IMR-90 (cell line): ENCODE results near the gene CLIC3. TPM values are rescaled to one million over a fixed set of nuclear protein-coding genes. Genes with fewer than 3 reads are reported as not detected.
A peak's percentile ranks its signal among the peaks of the same experiment; 100 is the strongest.

Experiments
- ATAC-seq: fragments of 200-7000 bp; cut with Tn5 transposase; 2 replicates; pipeline ENCODE4 v1.9.1; 2020; ENCODE audit warnings: low read depth, mild to moderate bottlenecking, moderate library complexity
- BruUV-seq: library from RNA; stranded (reverse); fragments of 400-500 nt; replicated peaks from 2 replicates; lab custom pipeline; 2021; lab: Mats Ljungman, UMichigan
- CTCF ChIA-PET: fragments of 300-600 bp; formaldehyde crosslinking; extraction: SDS; loops from one replicate; lab custom pipeline; 2021; ENCODE audit warnings: antibody characterized with exemption; lab: Yijun Ruan, JAX
- POLR2A ChIA-PET: fragments of 300-600 bp; sonication (Branson Sonifier 250); formaldehyde crosslinking; loops from one replicate; lab custom pipeline; 2022; ENCODE audit warnings: antibody characterized with exemption; ENCODE audit not compliant: unreplicated experiment; lab: Charles Lee
- DNase-seq: peaks from one replicate; pipeline ENCODE4 v3.0.0; 2013
- H2AFZ ChIP-seq: replicated peaks from 2 replicates; pipeline ENCODE3; 2013; ENCODE audit warnings: low read length, mild to moderate bottlenecking; ENCODE audit not compliant: poor library complexity
- H2AK5ac ChIP-seq: 2 replicates; pipeline ENCODE4 v1.6.1; 2013; ENCODE audit warnings: low read depth, low read length, inconsistent platforms
- H2AK9ac ChIP-seq: replicated peaks from 2 replicates; pipeline ENCODE3; 2013; ENCODE audit warnings: mild to moderate bottlenecking, low read depth, low read length, moderate library complexity; ENCODE audit not compliant: poor library complexity
- H2BK120ac ChIP-seq: 2 replicates; pipeline ENCODE4 v1.6.1; 2013; ENCODE audit warnings: low read depth, low read length, inconsistent platforms
- H2BK15ac ChIP-seq: 3 replicates; pipeline ENCODE4 v1.6.1; 2013; ENCODE audit warnings: low read depth, low read length, inconsistent platforms
- H2BK20ac ChIP-seq: 2 replicates; pipeline ENCODE4 v1.6.1; 2013; ENCODE audit warnings: low read depth, mild to moderate bottlenecking, inconsistent platforms, low read length, moderate library complexity
- H2BK5ac ChIP-seq: 2 replicates; pipeline ENCODE4 v1.6.1; 2013; ENCODE audit warnings: mild to moderate bottlenecking, low read depth, low read length, inconsistent platforms; ENCODE audit not compliant: poor library complexity, severe bottlenecking
- H3K14ac ChIP-seq: replicated peaks from 2 replicates; pipeline ENCODE4 v1.6.1; 2013; ENCODE audit warnings: low read depth, low read length, inconsistent platforms
- H3K18ac ChIP-seq: 2 replicates; pipeline ENCODE4 v1.6.1; 2013; ENCODE audit warnings: low read depth, low read length, control low read depth
- H3K23ac ChIP-seq: 2 replicates; pipeline ENCODE4 v1.6.1; 2013; ENCODE audit warnings: low read depth, low read length, inconsistent platforms
- H3K27ac ChIP-seq: 2 replicates; pipeline ENCODE4 v1.5.1; 2013; ENCODE audit warnings: mild to moderate bottlenecking, control low read depth, low read length; ENCODE audit not compliant: insufficient read depth
- H3K27me3 ChIP-seq: 2 replicates; pipeline ENCODE4 v1.6.1; 2013; ENCODE audit warnings: low read length; ENCODE audit not compliant: control insufficient read depth, insufficient read depth
- H3K36me3 ChIP-seq: 2 replicates; pipeline ENCODE4 v1.6.1; 2013; ENCODE audit warnings: low read length, mixed read lengths; ENCODE audit not compliant: control insufficient read depth, insufficient read depth
- H3K4ac ChIP-seq: 2 replicates; pipeline ENCODE4 v1.6.1; 2013; ENCODE audit warnings: low read depth, low read length, inconsistent platforms
- H3K4me1 ChIP-seq: 2 replicates; pipeline ENCODE4 v1.6.1; 2013; ENCODE audit warnings: low read length, mixed read lengths; ENCODE audit not compliant: control insufficient read depth, insufficient read depth
- H3K4me2 ChIP-seq: 2 replicates; pipeline ENCODE4 v1.6.1; 2013; ENCODE audit warnings: low read depth, mild to moderate bottlenecking, control low read depth, low read length, moderate library complexity
- H3K4me3 ChIP-seq: 2 replicates; pipeline ENCODE4 v1.5.1; 2013; ENCODE audit warnings: low read depth, mild to moderate bottlenecking, control low read depth, low read length, moderate library complexity; ENCODE audit not compliant: insufficient read depth
- H3K56ac ChIP-seq: 2 replicates; pipeline ENCODE4 v1.6.1; 2013; ENCODE audit warnings: low read length, inconsistent platforms; ENCODE audit not compliant: insufficient read depth; ENCODE audit errors: extremely low read depth
- H3K79me1 ChIP-seq, 2 experiments: 2 replicates each; pipeline ENCODE4 v1.6.1; 2013; ENCODE audit warnings: low read length in 2 of 2, inconsistent platforms in 1 of 2, low read depth in 1 of 2
- H3K9ac ChIP-seq: 2 replicates; pipeline ENCODE4 v1.6.1; 2013; ENCODE audit warnings: low read depth, low read length, control low read depth
- H3K9me1 ChIP-seq: 2 replicates; pipeline ENCODE4 v1.6.1; 2013; ENCODE audit warnings: low read length, inconsistent platforms; ENCODE audit not compliant: insufficient read depth
- H3K9me3 ChIP-seq: 2 replicates; pipeline ENCODE4 v1.6.1; 2013; ENCODE audit warnings: low read length; ENCODE audit not compliant: control insufficient read depth, insufficient read depth
- H4K20me1 ChIP-seq: 2 replicates; pipeline ENCODE4 v1.6.1; 2013; ENCODE audit warnings: low read length, inconsistent platforms; ENCODE audit not compliant: insufficient read depth
- H4K5ac ChIP-seq: 2 replicates; pipeline ENCODE4 v1.6.1; 2013; ENCODE audit warnings: mild to moderate bottlenecking, low read depth, low read length, control low read depth
- H4K8ac ChIP-seq, 2 experiments: 2 replicates each; pipeline ENCODE4 v1.6.1; 2013; ENCODE audit warnings: low read depth in 2 of 2, low read length in 2 of 2, control low read depth in 1 of 2, inconsistent platforms in 1 of 2
- H4K91ac ChIP-seq: 2 replicates; pipeline ENCODE4 v1.6.1; 2013; ENCODE audit warnings: low read depth, low read length, inconsistent platforms; ENCODE audit not compliant: insufficient read depth
- FOS ChIP-seq: fragments of 150-350 bp; IDR thresholded peaks from 2 replicates; pipeline ENCODE4 v1.6.1; 2016; ENCODE audit warnings: low read depth, low read length
- MAFK ChIP-seq: IDR thresholded peaks from 2 replicates; pipeline ENCODE4 v1.6.1; 2012; ENCODE audit warnings: low read depth, low read length, improper control_type of control experiment
- MAZ ChIP-seq: IDR thresholded peaks from 2 replicates; pipeline ENCODE4 v1.6.1; 2012; ENCODE audit warnings: low read depth, mild to moderate bottlenecking, low read length, improper control_type of control experiment, moderate library complexity, borderline replicate concordance
- POLR2A ChIP-seq: IDR thresholded peaks from 2 replicates; pipeline ENCODE4 v1.6.1; 2012; ENCODE audit warnings: mild to moderate bottlenecking, low read depth, low read length
- RFX5 ChIP-seq: IDR thresholded peaks from 2 replicates; pipeline ENCODE4 v1.8.0; 2012; ENCODE audit warnings: low read depth, mild to moderate bottlenecking, low read length, moderate library complexity
- WGBS, 2 experiments: methylation state at CpG; one replicate each; pipeline versions ENCODE4 v1.1.5 to v1.1.7; 2013; ENCODE audit warnings: missing lambda C conversion rate in 2 of 2; ENCODE audit not compliant: insufficient read length in 1 of 2; ENCODE audit errors: extremely low coverage in 2 of 2; 5-methylcytosine and 5-hydroxymethylcytosine counted together
- dilution Hi-C: fragments of 300-500 bp; cut with HindIII; formaldehyde crosslinking; loops from one replicate; pipeline ENCODE4 v1.14.3; 2018; ENCODE audit warnings: low sequenced_read_pairs; ENCODE audit not compliant: unreplicated experiment
- in situ Hi-C: fragments of 300-500 bp; cut with MboI; formaldehyde crosslinking; loops from 3 replicates; pipeline ENCODE4 v1.14.3; 2019; ENCODE audit warnings: low sequenced_read_pairs, inconsistent platforms, mixed read lengths
- intact Hi-C: fragments of 100-400 bp; cut with micrococcal nuclease; formaldehyde crosslinking; loops from 2 replicates; pipeline ENCODE4 v1.10.0; 2022
- polyA plus RNA-seq, 3 experiments: library from polyadenylated mRNA; depleted of rRNA; stranded (reverse); fragments of >200 nt; gene quantifications; 2 replicates each; pipeline ENCODE4 v1.2.3, GENCODE V29; 2012; ENCODE audit warnings: low replicate concordance in 1 of 3
- total RNA-seq: library from RNA; depleted of rRNA; stranded (reverse); fragments of >200 nt; gene quantifications from 2 replicates; pipeline ENCODE4 v1.2.3, GENCODE V29; 2012
- TF ChIP-seq, protein P1 (sequence below): conservative IDR thresholded peaks from 2 replicates; pipeline ENCODE4 v1.5.1; 2012; ENCODE audit warnings: mild to moderate bottlenecking, low read depth, low read length, improper control_type of control experiment

CLIC3 gene
- total and polyA plus RNA-seq, 2 of the 4 experiments (the other 2 are of a cell fraction) = 0.18 to 1.7 TPM

GRCh38 chr9:136961279-136962065, 34.9 kb downstream of the CLIC3 start:
- no peak overlapping the region for H3K27ac ChIP-seq
- H4K8ac ChIP-seq = no peak overlapping the region
- peak; percentile 10; the same call in 1 of the 2 replicates for ATAC-seq
- H3K4me1 ChIP-seq = no peaks in the 10 kb centered on the region
- no peak overlapping the region for H3K56ac ChIP-seq
- 58% methylated on average over 4 of the region's 23 CpGs; no CpG with 5 or more reads in 1 of the 2 experiments for WGBS, 2 experiments
- no peak for DNase-seq
- no peak overlapping the region for H3K18ac ChIP-seq
- no peak overlapping the region for H2AK9ac ChIP-seq
- H2BK120ac ChIP-seq = no peak overlapping the region
- peaks cover under 1% of the 10 kb centered on the region for H3K9me3 ChIP-seq
- H2BK15ac ChIP-seq = no peak overlapping the region
- peaks cover 2% of the 10 kb centered on the region; the same call in 1 of the 2 replicates for H3K9me1 ChIP-seq
- no peak overlapping the region for H4K5ac ChIP-seq
- peaks cover 26% of the 10 kb centered on the region for H3K27me3 ChIP-seq
- no peaks in the 10 kb centered on the region for H3K36me3 ChIP-seq
- H2BK5ac ChIP-seq = no peak overlapping the region
- no peak overlapping the region for H2AK5ac ChIP-seq
- TF ChIP-seq RFX5 = no peak
- TF ChIP-seq FOS = no peak
- TF ChIP-seq, protein P1, sequence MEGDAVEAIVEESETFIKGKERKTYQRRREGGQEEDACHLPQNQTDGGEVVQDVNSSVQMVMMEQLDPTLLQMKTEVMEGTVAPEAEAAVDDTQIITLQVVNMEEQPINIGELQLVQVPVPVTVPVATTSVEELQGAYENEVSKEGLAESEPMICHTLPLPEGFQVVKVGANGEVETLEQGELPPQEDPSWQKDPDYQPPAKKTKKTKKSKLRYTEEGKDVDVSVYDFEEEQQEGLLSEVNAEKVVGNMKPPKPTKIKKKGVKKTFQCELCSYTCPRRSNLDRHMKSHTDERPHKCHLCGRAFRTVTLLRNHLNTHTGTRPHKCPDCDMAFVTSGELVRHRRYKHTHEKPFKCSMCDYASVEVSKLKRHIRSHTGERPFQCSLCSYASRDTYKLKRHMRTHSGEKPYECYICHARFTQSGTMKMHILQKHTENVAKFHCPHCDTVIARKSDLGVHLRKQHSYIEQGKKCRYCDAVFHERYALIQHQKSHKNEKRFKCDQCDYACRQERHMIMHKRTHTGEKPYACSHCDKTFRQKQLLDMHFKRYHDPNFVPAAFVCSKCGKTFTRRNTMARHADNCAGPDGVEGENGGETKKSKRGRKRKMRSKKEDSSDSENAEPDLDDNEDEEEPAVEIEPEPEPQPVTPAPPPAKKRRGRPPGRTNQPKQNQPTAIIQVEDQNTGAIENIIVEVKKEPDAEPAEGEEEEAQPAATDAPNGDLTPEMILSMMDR = no peak
- no peak for TF ChIP-seq MAZ
- no peak for TF ChIP-seq MAFK
- TF ChIP-seq POLR2A = no peak
- no peak overlapping the region for H2AFZ ChIP-seq
- in situ Hi-C loops = no loop called here
- H3K9ac ChIP-seq = no peak overlapping the region
- no peaks in the 10 kb centered on the region for H4K20me1 ChIP-seq
- ChIA-PET POLR2A (no interaction called here), CTCF (interaction anchor here (1.0 kb wide), 1 partner anchor 14 kb away, joined by 4 read pairs; no protein-coding TSS in a partner anchor)
- no peak overlapping the region for H3K14ac ChIP-seq
- no peak overlapping the region for H4K91ac ChIP-seq
- intact Hi-C loops = no loop called here
- BruUV-seq = no TSS peak
- H2BK20ac ChIP-seq = no peak overlapping the region
- no peaks in the 10 kb centered on the region for H3K79me1 ChIP-seq
- H3K4me3 ChIP-seq = no peak overlapping the region
- no peak overlapping the region for H3K4ac ChIP-seq
- H3K23ac ChIP-seq = no peak overlapping the region
- H3K4me2 ChIP-seq = no peak overlapping the region
- dilution Hi-C loops = no loop called here
